Measurements from ENCODE around the gene MOV10L1.
A peak's percentile ranks its signal among the peaks of the same experiment; 100 is the strongest.

MOV10L1 gene

DNA sequence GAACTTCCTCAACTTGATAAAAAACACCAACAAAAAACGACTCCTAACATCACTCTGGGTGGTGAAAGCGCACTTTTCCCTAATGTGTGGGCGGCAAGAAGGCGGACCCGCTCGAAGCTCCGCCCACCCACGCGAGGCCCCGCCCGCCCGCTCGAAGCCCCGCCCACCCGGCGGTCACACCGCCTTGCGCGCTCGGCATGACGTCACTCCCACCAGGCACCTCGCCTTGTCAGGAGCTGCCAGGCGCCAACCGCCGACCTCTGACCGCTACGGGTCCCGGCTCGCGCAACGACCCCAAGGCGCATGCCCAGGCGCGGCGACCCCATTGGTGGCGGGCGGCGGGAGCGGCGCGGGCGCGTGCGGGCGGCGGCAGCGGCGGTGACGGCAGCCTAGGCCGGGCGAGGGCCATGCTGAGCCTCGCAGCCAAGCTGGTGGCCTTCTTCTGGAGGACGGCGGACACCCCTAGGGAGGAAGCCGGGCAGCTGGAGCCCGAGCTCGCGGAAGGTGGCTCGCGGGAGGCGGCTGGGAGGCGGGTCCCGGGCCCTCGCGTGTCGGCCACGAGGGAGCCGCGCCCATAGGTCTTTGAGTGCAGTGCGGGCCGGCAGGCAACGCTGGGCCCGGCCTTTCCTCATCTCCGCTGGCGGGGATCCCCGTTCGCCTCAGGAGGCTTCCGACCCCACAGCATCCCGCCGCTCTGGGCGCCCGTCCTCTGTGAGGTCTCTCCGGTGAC, at the start of gene MOV10L1:
Gene MOV10L1, plus strand, starts transcription at position 325 of the 730 bp plus-strand sequence. Its CDS starts 83 bp downstream, at position 408.
- DNase-seq (ENCODE audit: low read depth), result peak; percentile 24

DNA sequence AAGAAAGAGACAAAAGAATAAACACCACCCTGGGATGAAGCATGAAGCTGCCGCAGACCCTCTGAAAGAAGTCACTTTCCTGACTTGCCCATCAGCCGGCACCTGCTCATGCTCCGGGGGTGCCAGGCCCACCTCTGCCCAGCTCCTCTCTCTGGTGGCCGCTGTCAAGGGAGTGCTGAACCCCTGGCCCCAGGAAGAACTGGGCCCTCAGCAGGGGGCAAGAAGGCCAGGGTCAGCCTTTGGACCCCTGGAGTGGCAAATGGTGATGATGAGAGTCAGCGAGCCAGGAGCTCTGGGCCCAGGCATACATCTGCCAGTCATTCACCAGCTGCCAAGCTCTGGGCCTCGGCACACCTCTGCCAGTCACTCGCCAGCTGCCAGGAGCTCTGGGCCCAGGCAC, 49.1 kb upstream of the MOV10L1 start:
- no peak for DNase-seq (ENCODE audit: low read depth)

DNA sequence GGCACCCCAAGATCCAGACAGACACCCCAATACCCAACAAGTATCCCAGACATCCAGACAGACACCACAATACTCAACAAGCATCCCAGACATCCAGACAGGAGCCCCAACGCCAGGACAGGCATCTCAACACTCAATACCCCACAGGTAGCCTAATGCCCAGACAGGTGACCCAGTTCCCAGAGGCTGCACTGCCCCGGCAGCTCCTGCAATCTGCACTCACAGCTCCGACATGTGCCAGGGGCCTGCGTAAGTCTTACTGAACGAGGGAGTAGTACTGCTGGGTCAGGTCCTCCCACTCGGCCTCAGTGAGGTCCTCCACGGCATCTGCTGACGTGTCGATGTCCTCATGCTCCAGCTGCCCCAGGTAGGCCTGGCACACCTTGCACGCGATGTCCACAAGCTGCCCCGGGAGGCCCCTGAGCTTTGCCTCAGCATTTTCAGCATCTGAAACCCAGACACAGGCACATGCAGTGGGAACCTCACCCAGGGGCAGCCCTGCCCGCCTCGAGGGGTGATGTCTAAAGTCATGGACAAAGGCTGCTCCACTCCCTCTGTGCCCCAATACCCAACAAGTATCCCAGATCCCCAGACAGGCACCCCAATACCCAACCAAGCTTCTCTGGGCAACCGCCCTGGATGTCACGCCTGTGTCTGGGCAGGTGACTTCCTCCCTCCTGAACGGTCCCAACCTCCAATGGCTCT, 48.3 kb upstream of the MOV10L1 start:
- no peak for DNase-seq (ENCODE audit: low read depth)

DNA sequence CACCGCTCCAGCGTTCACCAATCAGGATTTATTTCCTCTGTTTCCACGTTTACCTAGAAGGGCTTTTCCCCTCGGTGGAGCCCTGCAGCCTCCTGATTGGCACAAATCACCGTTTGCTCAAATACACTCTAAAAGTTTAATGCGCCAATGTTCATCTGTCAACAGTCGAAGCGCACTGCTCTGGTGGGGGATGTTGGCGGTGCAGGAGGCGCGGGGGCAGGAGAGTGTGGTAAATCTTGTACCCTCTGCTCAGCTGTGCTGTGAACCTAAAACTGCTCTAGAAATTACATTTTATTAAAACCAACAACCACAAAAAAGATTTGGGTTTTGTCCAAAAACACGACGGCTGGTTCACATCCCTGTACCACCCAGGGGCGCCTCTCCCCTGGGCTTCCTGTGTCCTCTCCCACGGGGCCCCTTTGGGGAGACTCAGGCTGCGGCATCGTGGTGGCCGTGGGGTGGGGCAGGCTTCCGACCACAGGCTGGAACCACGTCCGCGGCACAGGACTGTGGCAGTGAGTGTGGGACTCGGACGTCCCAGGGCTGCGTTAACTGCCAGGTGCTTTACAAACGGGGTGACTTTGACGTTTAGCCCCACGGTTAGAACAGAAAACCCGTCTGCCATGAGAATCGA, 45.2 kb upstream of the MOV10L1 start:
- no peak for DNase-seq (ENCODE audit: low read depth)

DNA sequence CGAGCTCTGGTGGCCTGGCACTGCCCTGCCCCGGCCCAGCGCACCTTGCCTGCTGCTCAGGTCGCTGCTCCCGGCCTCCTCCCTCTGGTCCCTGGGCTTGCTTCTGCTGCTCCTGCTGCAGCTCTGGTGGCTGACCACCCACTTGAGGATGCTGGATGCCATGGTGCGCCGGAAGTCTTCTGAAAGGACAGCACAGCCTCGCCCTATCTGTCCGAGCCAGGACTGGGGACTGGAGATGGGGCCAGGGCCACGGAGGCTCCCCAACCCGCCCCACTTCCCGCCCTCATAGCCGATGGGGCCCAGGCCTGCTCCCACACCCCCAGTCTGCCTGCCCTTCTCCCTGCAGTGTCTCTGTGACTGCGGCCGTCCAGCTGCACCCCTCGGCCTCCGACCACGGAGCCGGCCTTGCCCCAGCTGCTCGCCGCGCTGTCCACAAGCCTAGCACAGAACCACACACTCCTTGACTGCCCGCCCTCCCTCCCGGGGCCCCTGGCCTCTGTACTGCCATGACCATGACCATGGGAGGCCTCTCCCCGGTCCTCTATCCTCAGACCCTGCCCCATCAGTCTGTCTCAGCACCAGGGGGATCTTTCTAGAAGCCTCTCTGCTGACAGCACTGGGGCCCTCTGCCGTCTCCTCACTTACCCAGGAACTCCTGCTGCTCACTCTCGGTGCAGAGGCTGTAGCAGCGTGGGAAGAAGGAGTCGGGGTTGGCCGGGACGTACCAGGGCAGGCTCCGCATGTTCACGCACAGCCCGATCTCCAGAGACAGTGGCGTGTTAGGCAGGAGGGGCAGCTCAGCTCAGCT, 44.4 kb upstream of the MOV10L1 start:
- DNase-seq (ENCODE audit: low read depth), result no peak

DNA sequence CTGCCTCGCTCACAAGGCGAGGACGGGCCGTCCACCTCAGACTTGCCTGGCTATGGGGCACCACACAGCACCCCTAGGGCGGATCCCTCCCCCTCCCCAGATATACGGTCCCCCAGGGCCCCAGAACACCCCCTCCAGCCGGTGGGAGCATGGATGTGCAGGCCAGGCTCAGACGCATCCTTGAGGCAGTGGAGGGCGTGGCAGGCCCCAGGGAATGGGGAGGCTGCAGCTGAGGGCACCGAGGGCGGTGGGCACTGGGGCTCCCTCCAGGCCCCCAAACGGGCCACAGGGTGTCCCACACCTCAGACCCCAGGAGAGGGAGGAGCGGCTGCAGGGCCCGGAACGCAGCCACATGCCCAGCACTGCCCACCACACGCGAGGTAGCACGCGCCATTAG, 43.8 kb upstream of the MOV10L1 start:
- DNase-seq (ENCODE audit: low read depth), result no peak

DNA sequence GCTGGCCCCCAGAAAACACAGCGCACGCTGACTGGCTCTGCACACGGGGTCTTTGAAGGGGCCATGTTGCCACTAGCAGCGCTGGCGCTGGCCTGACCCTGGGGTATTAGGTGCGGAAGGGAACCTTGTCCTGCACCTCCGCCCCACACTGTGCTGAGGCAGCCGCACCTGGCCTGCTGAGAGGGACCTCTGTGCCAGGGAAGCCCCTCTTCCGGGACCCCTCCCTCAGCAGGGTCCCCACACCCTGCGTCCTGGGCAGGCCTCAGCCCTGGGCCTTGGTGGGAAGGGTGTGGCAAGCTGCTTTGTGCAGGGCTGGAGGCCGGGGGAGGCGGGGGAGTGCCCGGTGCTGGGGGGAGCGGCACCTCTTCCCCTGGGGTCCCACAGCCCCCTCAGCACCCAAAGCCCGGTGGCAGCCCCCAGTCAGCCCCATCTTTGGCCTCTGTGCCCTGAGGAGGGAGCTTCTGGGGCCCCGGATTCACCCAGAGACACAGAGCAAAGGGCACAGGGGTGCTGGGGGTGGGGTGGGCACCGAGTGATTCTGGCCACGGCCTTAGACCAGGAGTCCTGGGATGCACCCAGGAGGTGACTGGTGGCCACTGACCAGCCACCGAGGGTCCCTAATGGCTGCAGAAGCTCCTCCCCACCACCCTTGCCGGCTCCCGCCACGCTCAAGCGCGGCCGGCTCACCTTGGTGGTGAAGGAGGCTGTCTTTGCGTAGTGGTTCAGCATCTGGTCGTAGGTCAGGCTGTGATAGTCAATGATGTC, 43.1 kb upstream of the MOV10L1 start:
- DNase-seq (ENCODE audit: low read depth), result no peak

DNA sequence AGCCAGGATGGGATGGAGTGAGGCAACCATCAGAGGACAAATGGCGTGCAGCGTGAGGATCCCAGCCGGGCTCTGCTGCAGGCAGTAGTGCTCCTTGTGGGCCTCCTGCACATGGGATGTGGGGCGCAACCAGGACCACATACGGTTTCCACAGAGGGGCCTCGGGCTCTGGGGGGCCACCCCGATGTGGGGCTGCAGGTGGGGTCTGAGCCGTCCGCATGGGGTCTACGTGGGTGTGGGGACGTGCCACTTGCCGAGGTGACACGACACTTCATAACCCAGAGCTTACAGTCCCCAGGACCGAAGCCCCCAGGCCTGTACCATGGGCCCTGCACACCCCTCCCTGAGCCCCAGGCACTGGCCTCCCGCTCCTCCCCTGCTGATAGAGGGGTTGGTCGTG, 42.5 kb upstream of the MOV10L1 start:
- no peak for DNase-seq (ENCODE audit: low read depth)

DNA sequence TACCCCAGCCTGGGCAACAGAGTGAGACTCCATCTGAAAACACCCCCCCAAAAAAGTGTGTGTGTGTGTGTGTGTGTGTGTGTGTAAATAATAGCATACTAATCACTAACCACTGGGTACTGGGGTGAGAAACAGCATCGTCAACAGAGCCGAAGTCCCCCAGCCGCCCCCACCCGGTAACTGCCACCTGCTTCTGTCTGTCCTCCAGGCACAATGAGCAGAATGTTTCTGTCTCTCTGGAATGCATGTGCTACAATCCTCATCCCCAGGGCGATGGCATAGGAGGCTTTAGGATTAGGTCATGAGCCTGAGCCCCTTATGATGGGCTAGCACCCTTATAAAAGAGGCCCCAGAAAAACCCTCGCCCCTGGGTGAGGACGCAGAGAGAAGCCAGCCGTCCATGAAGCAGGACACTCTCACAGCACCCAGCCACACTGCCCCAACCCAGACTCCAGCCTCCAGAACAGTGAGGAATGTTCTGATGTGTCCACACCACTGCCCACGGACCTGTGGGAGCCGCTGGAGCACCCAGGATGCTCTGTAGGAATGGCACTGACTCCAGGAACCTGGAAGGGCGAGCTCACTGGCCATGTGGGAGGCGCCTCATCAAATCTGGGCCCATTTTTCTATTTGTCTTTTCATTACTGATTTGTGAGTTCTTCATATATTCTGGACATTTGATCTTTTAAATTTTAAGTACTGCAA, 41.6 kb upstream of the MOV10L1 start:
- DNase-seq (ENCODE audit: low read depth), result no peak

DNA sequence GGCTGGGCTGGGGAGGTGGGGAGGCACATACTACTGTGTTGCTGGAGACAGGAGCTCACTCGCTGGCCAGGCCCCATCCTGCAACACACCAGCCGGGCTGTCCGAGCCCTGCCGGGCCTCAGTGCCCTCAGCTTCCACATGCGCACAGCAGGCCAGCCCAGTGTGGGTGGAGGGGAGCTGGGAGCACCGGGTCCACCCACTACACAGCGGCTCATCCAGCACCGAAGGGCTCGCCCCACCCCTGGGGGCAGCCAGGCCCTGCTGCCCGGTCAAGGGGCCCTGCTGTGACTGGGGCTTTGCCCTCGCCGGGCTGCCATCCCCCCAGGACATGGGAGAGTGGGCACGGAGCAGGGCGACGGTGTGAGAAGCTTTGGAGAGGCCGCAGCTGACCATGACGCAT, 41.0 kb upstream of the MOV10L1 start:
- no peak for DNase-seq (ENCODE audit: low read depth)

DNA sequence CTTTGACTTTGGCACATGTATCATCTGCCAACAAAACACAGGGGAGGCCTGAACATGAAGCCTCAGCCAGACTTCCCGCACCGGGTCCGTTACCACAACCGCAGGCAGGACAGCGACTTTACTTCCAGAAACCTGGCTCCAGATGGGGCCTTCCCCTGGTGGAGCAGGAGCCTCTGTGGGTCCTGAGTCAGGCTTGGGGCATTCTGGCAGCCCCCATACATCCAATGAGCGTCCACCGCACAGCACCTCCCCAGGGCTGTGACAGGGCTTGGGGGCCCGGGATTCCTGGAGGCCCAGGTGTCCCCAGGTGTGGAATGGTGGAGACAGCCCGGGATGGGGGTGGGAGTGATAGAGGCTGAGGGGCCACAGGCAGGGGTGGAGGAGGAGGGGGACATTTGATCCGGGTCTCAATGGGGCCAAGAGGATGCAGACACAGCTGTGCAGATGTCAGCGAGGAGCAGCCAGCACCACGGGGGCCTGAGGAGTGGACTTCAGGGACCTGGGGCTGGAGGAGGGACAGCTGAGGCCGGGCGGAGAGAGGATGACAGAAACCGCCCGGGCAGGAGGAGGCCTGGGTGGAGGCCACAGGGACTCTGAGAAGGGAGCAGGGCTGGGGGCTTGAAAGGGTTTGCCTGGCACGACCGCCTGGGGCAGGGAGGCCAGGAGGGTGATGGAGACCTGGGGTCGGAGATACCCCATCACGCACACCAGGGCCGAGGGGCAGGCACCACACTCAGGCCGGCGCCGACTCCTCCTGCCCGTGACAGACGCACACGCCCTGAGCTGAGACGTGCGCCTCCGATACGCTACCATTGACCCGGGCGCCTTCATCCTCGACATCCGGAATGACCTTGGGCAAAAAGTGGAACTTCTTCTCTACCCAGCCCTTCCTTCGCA, 40.3 kb upstream of the MOV10L1 start:
- DNase-seq (ENCODE audit: low read depth), result no peak

DNA sequence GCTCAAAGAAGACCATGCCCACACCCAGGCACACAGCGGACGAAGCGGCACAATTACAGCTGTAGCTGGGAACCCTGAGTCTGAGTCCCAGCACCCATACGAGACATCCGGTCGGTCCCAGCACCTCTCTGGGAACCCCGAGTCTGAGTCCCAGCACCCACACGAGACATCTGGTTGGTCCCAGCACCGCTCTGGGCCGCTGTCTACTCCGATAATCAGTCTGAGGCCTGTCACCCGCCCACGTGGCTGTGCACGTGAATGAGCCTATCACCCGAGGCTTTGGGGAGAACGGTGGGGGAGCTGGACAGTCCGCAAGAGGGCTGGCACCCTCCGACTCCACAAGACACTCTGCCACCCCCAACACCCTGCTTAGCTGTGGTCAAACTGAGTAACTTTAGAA, 37.9 kb upstream of the MOV10L1 start:
- no peak for DNase-seq (ENCODE audit: low read depth)

DNA sequence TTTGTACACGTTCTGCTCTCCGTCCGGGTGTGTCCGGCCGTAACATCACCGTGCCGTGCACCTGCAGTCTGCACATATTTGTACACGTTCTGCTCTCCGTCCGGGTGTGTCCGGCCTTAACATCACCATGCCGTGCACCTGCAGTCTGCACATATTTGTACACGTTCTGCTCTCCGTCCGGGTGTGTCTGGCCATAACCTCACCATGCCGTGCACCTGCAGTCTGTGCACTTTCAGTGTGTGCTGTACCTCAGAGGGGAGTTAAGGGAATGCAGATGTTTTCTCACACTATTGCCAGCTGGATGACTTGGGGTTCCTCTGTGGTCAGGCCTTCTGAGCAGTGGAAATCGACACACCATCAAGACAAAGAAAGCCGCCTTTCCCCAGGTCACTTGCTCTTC, 35.9 kb upstream of the MOV10L1 start:
- DNase-seq (ENCODE audit: low read depth), result no peak

DNA sequence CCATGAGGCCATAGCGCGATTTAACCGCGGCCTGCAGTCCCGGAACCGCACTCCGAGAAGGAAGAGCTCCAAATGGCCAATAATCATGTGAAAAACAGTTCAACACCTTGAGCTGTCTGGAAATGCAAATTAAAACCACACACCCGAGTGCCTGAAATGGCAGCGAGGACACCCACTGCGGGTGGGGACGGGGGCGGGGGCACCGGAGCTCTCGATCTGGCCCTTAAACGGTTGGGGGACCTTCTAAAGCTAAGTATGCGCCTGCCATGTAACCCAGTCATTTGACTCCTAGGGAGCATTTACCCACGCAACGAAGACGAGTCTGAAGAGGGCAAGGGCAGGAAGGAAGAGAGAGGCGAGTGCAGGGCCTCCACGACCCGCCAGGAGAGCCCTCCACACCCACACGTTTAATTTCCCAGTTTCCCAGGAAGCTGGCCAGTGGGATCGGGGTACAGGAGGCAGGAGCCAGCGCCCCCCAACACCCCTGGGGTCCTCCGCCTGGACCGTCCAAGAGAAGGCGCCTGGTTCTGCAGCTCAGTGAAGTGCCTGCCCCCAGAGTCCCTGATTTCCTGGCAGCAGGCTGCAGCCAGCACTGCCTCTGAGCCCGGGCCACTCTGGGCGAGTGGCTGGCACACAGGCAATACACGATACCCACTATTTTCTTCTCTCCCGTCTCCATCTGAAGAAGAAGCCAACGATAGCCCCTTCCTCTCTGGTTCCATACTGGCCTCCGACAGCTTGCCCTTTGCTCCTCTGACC, 33.4 kb upstream of the MOV10L1 start:
- no peak for DNase-seq (ENCODE audit: low read depth)

DNA sequence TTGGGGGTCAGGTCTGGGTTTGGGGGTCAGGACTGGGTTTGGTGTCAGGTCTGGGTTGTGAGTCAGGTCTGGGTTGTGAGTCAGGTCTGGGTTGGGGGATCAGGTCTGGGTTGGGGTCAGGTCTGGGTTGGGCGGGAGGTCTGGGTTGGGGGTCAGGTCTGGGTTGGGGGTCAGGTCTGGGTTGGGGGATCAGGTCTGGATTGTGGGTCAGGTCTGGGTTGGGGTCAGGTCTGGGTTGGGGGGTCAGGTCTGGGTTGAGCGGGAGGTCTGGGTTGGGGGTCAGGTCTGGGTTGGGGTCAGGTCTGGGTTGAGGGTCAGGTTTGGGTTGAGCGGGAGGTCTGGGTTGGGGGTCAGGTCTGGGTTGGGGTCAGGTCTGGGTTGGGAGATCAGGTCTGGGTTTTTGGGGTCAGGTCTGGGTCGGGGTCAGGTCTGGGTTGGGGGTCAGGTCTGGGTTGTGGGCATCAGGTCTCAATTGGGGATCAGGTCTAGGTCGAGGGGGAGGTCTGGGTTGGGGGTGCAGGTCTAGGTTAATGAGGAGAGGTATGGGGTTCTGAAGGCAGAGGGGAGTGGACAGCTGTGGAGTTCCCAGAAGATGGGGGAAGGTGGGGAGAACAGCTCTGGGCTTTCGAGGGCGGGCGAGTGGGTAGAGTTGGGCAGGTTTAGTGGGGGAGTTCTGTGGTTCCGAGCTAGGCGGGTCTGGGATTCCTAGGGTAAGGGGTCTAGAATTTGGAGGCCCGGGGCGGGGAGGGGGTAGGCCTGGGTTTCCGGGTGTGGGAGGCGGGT, 32.3 kb upstream of the MOV10L1 start:
- no peak for DNase-seq (ENCODE audit: low read depth)

DNA sequence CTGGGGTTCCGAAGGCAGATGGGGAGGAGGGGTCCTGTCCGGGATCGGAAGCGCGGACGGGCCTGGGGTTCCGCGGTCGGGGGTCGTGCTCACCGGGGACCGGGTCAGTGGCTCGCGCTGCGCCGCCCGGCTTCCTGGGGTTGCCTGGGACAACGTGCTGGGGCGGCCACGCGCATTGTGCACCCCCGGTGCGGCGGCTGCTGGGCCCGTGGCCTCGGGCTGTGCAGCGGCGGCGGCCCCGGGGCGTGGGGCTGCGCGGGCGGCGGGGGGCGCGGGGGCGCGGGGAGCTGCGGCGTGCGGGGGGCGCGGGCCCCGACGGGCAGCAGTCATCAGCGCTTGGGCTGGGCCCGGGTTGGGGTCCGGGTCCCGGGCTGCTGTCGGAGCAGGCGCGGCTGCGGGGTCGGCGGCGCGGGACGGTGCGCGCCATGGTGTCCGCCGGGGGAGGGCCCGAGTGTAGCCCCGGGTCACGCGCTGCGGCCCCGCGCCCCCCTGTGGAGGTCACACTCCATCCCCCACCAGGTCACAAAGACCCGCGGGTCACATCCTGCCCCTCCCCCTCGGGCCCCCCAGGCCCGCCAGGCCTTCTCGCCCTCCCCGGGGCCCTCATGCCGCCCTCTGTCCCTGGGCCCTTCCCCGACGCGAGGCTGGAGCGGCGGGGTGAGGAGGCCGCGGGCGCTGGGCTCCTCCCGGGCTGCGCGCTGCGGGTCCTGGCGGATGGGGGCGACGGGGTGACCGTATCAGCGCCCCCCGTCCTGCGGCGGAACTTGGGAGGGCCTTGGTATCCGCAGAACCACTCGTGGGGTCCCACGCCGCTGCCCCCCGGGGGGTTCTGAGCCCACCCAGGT, 31.5 kb upstream of the MOV10L1 start, which contains the start of gene TTLL8:
Gene TTLL8, minus strand, starts transcription at position 238 of the 845 bp plus-strand sequence.
- DNase-seq (ENCODE audit: low read depth), result no peak

All from iris pigment epithelial cell (primary cell).